ENCODE data around the gene WDFY3.

WDFY3 gene

DNA sequence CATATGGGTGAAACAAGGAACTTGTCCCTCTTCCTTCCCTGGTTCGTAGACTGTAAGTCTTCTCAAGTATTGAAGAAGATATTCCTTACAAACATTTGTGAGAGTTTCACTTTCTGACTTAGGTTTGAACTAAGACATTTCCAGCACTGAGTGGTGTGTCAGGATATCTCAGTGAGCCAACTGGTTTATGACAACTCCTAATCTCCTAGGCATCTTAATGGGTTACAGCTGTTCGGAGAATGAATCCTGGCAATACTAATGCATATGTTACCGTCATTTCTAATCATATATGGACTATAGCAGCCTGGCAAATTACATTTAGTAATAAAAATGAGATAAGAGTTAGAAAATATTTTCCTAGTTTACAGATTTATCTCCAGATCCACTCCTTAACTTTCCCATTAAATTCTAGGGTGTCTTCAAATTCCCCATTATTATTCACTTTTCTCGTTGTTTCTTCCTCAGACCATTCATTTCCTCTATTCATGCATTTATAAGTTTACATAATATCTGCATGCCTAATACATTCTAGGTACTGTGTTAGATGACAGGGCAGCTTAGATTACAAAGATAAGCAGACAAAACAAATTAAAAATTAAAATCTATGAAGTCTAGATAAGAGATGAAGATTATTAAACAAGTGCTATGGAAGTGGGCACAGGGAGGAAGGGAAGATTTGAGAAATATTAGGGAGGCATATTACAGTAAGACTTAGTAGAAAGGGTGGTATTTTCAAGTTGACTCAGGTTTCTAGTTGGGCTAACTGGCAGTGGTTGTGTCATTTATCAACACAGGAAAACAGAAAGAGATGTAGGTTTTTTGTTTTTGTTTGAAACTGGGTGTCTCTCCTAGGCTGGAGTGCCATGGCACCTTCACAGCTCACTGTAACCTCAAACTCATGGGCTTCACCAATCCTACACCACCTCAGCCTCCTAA is 173.9 kb downstream of the WDFY3 start:
- no peak for DNase-seq (ENCODE audit: low spot score)

DNA sequence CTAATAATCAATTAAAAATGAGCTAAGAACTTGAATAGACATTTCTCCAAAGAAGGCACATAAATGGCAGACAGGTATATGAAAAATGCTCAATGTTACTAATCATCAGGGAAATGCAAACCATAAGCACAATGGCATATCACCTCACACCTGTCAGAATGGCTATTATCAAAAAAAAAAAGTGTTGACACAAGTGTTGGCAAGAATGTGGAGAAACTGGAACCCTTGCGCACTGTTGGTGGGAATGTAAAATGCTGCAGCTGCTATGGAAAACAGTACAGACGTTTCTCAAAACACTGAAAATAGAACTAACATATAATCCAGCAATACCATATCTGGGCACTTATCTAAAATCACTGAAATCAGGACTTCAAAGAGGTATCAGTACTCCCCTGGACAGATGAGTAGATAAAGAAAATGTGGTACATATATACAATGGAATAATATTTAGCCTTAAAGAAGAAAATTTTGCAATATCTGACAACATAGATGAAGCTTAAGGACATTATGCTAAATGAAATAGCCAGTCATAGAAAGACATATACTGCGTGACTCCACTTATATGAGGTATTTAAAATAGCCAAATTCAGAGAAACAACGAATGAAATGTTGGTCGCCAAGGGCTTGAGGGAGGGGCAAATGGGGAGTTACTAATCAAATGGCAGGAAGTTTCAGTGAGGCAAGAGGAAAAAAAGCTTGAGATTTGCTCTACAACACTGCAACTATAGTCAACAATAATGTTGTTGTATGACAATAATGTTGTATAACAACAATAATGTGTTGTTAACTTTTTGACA is 175.5 kb downstream of the WDFY3 start:
- no peak for DNase-seq (ENCODE audit: low spot score)

DNA sequence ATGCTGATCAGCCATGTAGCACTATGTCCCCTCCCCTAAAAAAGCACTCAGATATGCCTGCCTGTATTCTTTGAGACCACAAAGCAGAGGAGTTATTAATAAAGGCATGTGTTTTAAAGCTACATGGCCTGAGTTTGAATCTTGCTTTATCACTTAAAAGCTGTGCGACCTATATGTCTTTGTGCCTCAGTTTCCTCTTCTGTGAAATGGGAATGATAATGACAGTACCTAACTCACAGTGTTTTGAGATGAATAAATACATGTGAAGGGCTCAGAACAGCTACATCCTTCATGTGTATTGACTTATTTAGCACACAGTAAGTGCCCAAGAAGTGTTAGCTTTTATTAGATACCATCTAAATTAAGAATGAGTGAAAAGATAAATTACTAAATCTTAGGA is 180.0 kb downstream of the WDFY3 start:
- DNase-seq (ENCODE audit: low spot score), result no peak

DNA sequence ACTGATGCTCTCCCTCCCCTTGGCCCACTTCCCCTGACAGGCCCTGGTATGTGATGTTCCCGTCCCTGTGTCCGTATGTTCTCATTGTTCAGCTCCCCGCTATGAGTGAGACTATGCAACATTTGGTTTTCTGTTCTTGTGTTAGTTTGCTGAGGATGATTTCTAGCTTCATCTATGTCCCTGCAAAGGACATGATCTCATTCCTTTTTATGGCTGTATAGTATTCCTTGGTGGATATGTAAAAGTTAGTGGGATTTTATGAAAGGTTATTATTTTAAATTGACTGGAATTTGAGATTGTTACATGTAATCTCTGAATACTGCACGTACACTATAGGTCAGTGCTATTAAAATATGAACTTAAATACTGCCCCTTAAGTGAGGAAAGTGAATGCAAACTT is 184.0 kb downstream of the WDFY3 start:
- no peak for DNase-seq (ENCODE audit: low spot score)

DNA sequence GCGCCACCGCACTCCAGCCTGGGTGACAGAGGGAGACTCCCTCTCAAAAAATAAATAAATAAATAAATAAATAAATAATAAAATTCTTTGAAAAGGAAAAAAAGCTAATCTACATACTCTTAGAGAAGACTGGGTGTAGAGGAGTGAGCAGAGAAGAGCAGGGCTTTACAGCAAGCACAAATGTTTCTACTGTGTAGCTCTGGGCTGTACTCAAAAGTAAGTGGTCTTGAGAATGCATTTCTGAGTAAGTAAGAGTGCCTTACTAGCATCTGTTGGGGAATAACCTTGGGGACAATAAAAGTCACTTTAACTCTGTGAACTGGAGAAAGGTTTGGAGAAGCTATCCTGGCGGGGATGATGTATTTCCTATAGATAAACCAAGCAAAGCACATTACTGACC is 185.8 kb downstream of the WDFY3 start:
- DNase-seq (ENCODE audit: low spot score), result no peak

DNA sequence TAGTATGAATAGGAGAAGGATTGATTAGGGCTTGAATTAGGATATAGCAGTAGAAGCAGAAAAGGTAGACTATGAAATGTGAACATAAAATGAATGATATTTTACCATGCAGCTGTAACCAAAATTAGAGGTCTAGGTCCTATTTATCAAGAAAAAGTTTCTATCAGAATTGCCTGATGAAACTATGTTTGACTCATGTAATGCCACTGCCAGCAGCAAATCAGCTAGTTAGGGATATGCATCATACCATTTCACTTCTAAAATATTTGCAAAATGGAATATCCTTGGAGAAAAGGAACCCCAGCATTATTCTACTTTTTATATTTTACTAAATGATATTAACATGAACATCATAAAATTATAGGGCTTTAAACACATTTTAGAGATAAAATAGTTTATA is 188.4 kb downstream of the WDFY3 start:
- DNase-seq (ENCODE audit: low spot score), result no peak

DNA sequence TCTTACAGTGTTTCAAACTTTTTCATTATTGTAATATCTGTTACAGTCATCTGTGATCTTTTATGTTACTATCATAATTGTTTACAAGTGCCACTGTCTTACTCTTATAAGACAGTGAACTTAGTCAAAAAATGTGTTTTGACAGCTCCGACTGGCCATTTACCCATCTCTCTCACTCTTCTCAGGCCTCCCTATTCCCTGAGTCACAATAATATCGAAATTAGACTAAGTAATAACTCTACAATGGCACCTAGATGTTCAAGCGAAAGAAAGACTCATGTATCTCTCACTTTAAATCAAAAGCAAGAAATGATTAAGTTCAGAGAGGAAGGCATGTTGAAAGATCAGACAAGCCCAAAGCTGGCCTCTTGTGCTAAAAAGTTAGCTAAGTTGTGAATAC is 199.3 kb downstream of the WDFY3 start:
- no peak for DNase-seq (ENCODE audit: low spot score)

DNA sequence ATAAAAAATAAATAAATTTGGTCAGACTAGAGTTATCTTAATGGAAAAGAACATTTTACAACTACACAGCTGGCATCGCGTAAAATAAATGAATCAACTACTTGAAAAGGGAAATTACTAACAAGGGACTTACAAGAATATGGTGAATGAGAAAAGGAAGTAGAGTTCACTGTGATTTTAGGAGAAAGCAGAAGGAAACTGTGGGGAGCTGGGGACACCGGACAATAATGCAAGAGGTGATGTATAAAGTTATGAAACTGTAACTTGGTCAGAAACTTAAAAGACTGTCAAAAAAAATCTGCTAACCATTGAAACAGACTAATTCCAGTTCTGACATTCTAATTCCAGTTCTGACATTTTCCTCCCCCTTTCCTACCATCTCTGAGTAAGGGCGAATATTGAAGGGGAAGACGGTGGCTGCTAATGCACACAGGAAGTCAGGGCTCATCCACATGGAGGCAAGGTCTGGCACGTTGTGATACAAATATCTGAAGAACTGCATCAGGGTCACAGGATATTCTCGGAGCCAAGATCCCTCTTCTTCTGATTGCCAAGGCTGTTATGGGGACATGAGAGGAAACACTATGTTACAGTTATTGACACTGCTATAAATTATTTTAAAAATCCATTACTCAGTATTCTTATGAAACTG is 213.0 kb downstream of the WDFY3 start:
- DNase-seq (ENCODE audit: low spot score), result no peak

DNA sequence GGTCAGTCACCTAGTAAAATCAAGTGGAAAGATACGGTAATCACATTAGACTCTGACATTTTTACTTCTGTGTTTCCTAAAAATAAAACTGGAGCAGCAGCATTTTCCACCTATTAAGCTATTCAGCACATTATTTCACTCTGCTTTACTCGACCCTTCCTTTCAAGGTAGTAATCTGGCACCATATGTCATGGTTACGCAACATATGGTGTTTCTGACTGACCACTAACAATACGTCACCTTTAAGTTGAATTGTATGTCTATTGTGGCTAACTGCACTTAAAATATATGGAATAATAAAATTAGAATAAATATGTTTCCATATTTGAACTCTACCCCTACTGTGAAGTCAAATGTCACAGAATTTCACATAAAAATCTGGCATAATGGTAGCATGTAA is 214.8 kb downstream of the WDFY3 start:
- no peak for DNase-seq (ENCODE audit: low spot score)

DNA sequence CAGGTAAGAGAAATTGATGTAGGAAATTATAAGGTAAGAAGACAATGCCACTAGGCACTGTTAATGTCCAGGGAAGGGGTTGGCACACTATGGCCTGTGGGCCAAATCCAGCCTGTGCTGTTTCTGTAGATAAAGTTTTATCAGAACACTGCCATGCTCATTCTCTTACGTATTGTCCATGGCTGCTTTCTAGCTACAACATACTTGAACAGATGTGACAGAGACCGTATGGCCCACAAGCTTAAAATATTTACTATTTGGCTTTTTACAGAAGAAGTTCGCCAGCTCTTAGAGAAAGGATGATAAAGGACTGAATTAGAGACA is 215.6 kb downstream of the WDFY3 start:
- DNase-seq (ENCODE audit: low spot score), result no peak

DNA sequence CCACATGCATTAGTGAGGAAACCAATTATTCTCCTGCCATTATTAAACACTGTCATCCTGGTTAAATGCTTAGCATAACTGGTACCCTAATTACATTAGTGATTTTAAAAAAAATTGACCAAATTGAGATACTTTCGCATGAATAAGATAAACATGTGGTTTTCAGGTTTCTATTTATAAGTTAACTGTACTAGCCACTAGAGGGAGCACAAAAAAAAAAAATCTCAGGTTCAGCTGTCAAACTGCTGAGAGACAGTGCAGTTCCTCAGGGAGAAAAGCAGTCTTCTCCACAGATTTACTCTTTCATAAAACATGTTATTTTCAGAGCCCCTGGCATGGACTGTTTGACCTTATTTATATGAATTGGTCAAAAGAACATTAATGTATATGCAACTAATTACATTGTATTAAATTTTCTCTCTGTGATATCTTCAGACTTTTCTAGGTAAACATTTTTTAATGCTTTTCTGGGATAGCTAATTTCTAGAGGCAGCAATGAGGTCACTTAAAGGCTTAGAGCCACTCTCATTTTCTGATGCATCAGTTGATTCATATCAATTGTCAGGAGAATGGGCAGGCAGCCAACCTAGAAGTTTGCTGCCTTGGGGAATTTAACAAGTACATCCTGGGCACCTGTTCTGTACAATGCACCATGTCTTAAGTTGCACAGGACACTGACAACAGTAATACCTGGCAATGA is 216.1 kb downstream of the WDFY3 start:
- peak; percentile 43 for DNase-seq (ENCODE audit: low spot score)

DNA sequence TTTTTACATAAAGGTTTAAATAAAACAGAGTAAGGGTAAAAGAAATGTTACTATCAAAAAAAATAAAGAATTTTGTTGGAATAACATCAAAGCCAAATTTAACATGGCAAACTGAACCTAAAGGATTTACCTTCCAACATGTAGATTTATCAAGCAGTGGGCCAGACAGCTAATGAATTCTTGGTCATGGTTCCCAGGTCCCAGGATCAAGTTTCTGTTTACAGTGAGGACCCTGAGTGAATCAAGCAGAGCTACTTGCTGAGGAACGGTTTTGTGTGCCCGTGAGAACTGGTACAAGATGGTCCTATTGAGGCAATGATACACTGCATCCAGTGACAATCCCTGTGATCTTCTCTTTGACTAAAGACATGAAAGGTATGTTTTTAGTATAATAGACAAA is 226.4 kb downstream of the WDFY3 start:
- DNase-seq (ENCODE audit: low spot score), result no peak

DNA sequence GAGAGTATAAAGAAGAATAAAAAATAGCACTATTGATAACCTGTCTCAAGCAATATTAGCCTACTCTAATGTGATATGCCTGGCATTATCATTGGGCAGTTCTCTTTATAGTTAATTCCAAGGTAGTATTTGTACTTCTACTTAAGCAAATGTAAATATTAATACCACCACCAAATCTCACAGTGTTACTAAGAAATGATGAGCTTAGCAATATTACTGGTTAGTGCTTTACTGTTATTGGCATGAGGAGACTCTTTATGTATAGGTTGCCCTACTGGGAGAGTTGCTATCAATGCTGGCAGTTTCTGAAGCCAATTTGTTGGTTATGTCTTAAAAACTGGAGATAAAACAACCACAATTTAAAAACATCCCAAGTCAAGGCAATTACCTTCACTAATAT is 227.9 kb downstream of the WDFY3 start:
- no peak for DNase-seq (ENCODE audit: low spot score)

DNA sequence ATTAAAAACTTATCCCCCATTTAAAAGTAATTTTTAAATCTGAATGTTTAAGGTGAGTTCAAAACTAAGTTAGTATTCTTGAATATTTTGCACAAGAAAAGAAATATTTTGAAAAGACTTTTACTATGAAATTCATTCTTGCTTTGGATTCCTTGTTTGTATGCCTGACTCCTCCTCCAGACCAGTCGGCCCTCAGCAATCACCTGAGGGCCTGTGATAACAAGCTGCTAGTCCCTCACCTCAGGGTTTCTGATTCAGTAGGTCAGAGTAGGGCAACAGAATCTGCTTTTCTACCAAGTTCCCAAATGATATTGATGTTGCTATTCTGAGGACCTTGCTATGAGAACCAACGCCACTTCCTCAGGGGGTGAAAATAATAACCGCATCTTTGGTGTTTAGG is 228.8 kb downstream of the WDFY3 start:
- no peak for DNase-seq (ENCODE audit: low spot score)

DNA sequence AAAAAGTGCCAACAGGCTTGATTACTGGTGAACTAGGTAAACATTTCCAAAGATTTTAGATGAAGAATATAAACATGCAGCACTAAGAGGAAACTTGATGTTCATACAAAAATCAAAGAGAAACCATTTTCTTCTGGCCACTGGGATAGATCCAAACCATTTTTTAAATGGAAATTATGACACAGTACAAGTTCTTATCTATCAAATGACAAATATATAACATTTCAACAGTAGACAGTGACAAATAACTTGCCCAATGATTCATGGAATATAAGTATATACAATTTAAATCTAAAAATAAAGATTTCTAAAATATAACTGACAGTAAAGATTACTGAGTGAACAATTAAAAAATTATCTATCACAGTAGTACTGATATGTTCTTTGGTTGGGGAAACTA is 232.5 kb downstream of the WDFY3 start:
- no peak for DNase-seq (ENCODE audit: low spot score)

DNA sequence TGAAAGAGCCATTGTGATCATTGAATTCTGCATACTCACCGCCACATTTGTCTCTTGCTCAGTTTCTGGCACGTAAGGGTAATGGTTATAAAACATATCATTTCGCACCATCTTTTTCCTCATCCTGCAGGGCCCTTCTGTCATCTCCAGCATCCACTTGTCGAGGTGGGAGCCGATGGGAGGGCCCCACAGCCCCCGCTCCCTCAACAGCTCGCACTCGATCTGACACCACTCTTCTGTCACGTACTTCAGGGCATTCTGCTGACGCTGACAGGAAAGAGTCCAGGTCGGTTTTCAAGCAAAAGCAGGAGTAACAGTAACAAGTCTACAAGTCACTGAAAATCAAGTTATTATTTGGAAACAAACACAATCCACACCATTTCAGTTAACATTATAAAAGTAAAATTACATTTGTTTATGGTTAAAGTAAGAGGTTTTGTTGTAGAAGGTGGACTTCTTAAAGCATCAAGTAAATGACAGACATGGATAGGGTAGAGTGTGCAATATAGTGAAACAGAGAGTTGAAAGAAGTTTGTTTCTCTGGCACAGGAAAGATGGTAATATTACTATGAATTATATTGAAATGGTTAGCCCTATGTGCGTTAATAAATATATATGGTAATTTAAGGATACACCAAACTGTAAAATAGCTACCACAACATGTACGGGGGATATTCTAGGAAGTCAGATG is 233.0 kb downstream of the WDFY3 start:
- DNase-seq (ENCODE audit: low spot score), result no peak

DNA sequence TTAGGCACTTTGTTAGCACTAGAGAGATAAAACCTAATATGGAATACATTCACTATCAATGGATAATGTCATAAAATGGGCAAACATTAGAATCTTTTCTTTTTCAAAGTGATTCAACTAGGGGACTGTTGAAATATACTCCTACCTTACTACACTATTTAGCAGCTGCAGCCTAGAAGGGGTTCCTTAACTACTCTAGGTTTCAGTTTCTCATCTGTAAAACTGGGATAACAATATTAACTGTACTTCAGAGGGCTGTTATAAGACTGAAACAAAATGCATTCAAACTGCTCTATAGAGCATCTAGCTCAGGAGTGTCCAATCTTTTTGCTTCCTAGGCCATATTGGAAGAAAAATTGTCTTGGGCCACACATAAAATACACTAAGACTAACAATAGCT is 236.1 kb downstream of the WDFY3 start:
- no peak for DNase-seq (ENCODE audit: low spot score)

DNA sequence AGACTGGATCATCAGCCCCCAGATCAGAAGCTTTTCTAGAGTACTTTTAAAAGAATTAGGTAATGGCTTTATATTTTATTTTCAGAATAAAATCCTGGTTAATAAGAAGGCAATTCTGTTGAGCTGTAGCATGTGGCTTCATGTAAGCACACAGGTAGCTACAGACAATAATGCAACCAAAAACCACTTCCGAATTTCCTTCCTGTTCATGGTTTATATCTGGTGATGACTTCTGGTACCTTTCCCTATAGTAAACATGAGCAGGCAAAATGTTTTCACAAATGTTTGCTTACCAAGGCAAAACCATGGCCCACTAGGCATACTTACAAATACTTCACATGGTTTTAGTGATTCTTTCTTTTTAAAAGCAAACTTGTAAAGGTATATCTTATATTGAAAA is 239.0 kb downstream of the WDFY3 start:
- no peak for DNase-seq (ENCODE audit: low spot score)

DNA sequence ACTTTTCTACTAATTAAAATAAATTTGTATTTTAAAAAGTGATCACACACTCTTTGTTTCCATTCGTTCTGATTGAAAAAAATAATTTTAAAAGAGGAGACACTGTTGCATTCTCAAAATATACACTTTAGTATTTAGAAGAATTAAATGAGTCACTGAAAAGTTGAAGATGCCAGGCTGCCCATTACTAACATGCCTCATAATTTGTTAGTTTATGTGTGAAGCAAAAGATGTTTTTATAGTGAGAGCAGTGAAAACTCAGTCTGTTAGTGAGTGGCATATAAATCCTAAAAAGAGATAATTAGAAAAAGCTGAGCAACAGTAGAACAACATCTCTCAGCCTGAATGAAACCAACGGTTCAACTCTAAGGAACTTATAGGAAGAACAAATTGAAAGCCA is 240.1 kb downstream of the WDFY3 start:
- no peak for DNase-seq (ENCODE audit: low spot score)

DNA sequence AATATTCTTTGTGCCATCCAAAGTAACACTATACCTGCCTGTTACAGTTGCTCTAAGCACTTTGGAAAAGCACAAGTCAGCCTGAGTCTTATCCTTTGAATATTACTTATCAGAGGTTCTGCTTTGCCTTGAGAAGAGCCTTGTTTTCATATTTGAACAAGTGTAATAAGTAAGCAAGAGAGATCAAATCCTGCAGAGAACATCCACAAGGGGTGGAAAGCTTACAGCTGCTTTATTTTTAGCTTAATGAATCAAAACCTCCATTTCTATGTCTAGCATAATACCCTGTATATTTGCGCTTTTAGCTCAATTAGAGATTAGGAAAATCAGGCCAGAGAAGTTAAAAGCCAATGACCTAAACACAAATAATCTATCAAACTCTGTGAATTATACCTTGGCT is 243.8 kb downstream of the WDFY3 start:
- DNase-seq (ENCODE audit: low spot score), result no peak

DNA sequence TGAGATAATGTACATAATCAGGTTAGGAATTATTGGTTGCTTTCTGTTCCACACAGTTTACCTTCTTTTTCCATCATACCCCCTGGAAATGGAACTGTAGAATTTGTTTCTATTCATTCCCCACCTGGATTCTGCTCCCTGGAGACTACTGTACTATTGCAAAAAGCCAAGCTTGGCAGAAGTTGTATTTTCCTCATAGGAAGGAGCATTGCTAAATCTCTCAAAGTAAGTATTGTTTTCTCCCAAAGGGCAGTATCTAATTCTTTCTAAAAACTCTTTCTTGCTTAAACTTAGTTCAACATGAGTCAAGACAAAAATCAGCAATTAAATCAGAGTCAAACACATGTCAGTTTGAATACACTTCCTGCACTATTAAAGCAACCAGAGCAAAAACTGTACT is 247.4 kb downstream of the WDFY3 start:
- DNase-seq (ENCODE audit: low spot score), result no peak

DNA sequence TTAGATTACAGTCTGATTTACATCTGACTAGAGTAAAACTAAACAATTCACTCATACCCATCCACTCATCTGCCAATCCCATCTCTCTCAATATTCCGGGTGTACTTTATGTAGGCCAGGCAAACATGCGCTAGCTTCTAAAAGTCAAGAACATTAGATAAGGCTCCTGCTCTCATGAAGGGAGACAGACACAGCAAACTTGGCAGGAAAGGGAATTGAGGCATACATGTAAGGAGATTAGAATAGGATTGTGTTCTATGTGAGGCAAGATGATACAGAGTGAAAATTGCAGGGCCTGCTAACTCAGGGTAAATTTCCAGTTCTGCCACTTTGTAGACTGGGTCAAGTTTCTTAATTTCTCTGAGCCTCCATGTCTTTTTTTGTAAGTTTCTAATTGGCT is 247.8 kb downstream of the WDFY3 start:
- DNase-seq (ENCODE audit: low spot score), result no peak
